HepG2 (cell line): ENCODE measurements around the gene KIAA0319L. TPM values are rescaled to one million over a fixed set of nuclear protein-coding genes. Genes with fewer than 3 reads are reported as not detected.

Source experiments
- ATAC-seq: fragments of 200-7000 bp; cut with Tn5 transposase; 3 replicates; pipeline ENCODE4 v1.9.1; 2020; ENCODE audit warnings: mild to moderate bottlenecking, moderate library complexity
- BruUV-seq: library from RNA; stranded (reverse); fragments of 400-500 nt; replicated peaks from 2 replicates; lab custom pipeline; 2021; lab: Mats Ljungman, UMichigan
- CTCF ChIA-PET: fragments of 300-600 bp; formaldehyde crosslinking; extraction: SDS; loops from one replicate; lab custom pipeline; 2021; ENCODE audit warnings: low total read pairs, inconsistent platforms, low intra/inter-chr PET ratio; lab: Yijun Ruan, JAX
- POLR2A ChIA-PET: fragments of 350-600 bp; sonication (Branson Sonifier 250); formaldehyde crosslinking; loops from one replicate; lab custom pipeline; 2020; ENCODE audit warnings: antibody characterized with exemption, inconsistent platforms; lab: Yijun Ruan, JAX
- DNase-seq: peaks from one replicate; pipeline ENCODE4 v3.0.0-alpha.2; 2015; ENCODE audit warnings: low spot score
- FAIRE-seq: peaks from 3 replicates; lab custom pipeline; 2011; peaks lifted over from hg19 to GRCh38; lab: Jason Lieb, UNC
- H2AFZ ChIP-seq: one replicate; pipeline ENCODE4 v1.6.1; 2011; ENCODE audit warnings: low read length, inconsistent platforms
- H3K27ac ChIP-seq: fragments of 300-600 bp; 3 replicates; pipeline ENCODE4 v1.8.0; 2011; ENCODE audit warnings: mixed run types, mild to moderate bottlenecking, mixed read lengths, low read length, inconsistent platforms; ENCODE audit not compliant: insufficient read depth; ENCODE audit errors: extremely low read length
- H3K27me3 ChIP-seq, 2 experiments: fragments of 200-600 bp in 1 of 2; 2 replicates in 1 of 2; 3 replicates in 1 of 2; pipeline versions ENCODE4 v1.6.0 to v1.8.0; 2011; ENCODE audit warnings: low read length in 2 of 2, mild to moderate bottlenecking in 2 of 2, moderate library complexity in 2 of 2, inconsistent platforms in 1 of 2; ENCODE audit not compliant: insufficient read depth in 2 of 2, control insufficient read depth in 1 of 2
- H3K36me3 ChIP-seq, 2 experiments: fragments of 200-600 bp in 1 of 2; replicated peaks in 1 of 2; 2 replicates in 1 of 2; 3 replicates in 1 of 2; pipeline versions ENCODE4 v1.5.1 to v1.8.0; 2011; ENCODE audit warnings: low read length in 2 of 2, inconsistent platforms in 1 of 2; ENCODE audit not compliant: insufficient read depth in 2 of 2, control insufficient read depth in 1 of 2
- H3K4me1 ChIP-seq: 2 replicates; pipeline ENCODE4 v1.5.1; 2012; ENCODE audit warnings: low read length, inconsistent platforms; ENCODE audit not compliant: insufficient read depth
- H3K4me2 ChIP-seq: 2 replicates; pipeline ENCODE4 v1.6.0; 2011; ENCODE audit warnings: low read depth, low read length, inconsistent platforms
- H3K4me3 ChIP-seq, 3 experiments: fragments of 200-600 bp in 1 of 3; sonication (generic), shearing (Covaris generic) in 1 of 3; replicated peaks in 1 of 3; 2 replicates each; pipeline ENCODE4 v1.5.1; 2011 to 2016; ENCODE audit warnings: low read length in 3 of 3, inconsistent platforms in 2 of 3, low read depth in 2 of 3, mild to moderate bottlenecking in 2 of 3, control low read depth in 1 of 3, mixed read lengths in 1 of 3; ENCODE audit not compliant: insufficient read depth in 1 of 3
- H3K79me2 ChIP-seq: one replicate; pipeline ENCODE4 v1.6.1; 2011; ENCODE audit warnings: low read length, inconsistent platforms; ENCODE audit not compliant: insufficient read depth
- H3K9ac ChIP-seq: 2 replicates; pipeline ENCODE4 v1.6.0; 2011; ENCODE audit warnings: mild to moderate bottlenecking, low read depth, low read length, inconsistent platforms; ENCODE audit not compliant: insufficient read depth
- H3K9me3 ChIP-seq: 2 replicates; pipeline ENCODE4 v1.5.1; 2012; ENCODE audit warnings: mild to moderate bottlenecking, low read length
- H4K20me1 ChIP-seq: 2 replicates; pipeline ENCODE4 v1.6.0; 2011; ENCODE audit warnings: inconsistent platforms, mild to moderate bottlenecking, low read length, moderate library complexity; ENCODE audit not compliant: insufficient read depth
- HMGA1 ChIP-seq: sonication (generic); formaldehyde crosslinking; conservative IDR thresholded peaks from 2 replicates; pipeline ENCODE4 v1.4.0; 2020; ENCODE audit warnings: missing genetic modification reagents
- HNF4A ChIP-seq: sonication (generic); formaldehyde crosslinking; IDR thresholded peaks from 2 replicates; pipeline ENCODE4 v1.4.0; 2020; ENCODE audit warnings: missing genetic modification reagents
- KDM2A ChIP-seq: sonication (generic); formaldehyde crosslinking; IDR thresholded peaks from 2 replicates; pipeline ENCODE4 v1.4.0; 2020; ENCODE audit warnings: low read depth, missing genetic modification reagents, borderline replicate concordance
- NR2F6 ChIP-seq, 2 experiments: IDR thresholded peaks; 2 replicates each; pipeline ENCODE4 v1.6.1; 2016; ENCODE audit warnings: antibody characterized with exemption in 1 of 2, mild to moderate bottlenecking in 1 of 2
- PAWR ChIP-seq: sonication (generic); formaldehyde crosslinking; IDR thresholded peaks from 2 replicates; pipeline ENCODE4 v1.4.0; 2020; ENCODE audit warnings: missing genetic modification reagents, mild to moderate bottlenecking, borderline replicate concordance
- PTBP1 ChIP-seq: fragments of 200-400 bp; formaldehyde crosslinking; IDR thresholded peaks from 2 replicates; pipeline ENCODE4 v1.6.1; 2018; ENCODE audit warnings: low read length, low read depth; ENCODE audit not compliant: poor library complexity, severe bottlenecking
- REXO4 ChIP-seq: sonication (generic); formaldehyde crosslinking; IDR thresholded peaks from 2 replicates; pipeline ENCODE4 v1.8.0; 2022; ENCODE audit warnings: missing genetic modification reagents, mild to moderate bottlenecking, borderline replicate concordance
- TCF7 ChIP-seq: sonication (generic); IDR thresholded peaks from 2 replicates; pipeline ENCODE4 v1.6.1; 2016; ENCODE audit warnings: antibody characterized with exemption, low read depth
- ZC3H13 ChIP-seq: sonication (generic); formaldehyde crosslinking; IDR thresholded peaks from 2 replicates; pipeline ENCODE4 v1.8.1; 2023; ENCODE audit warnings: mild to moderate bottlenecking, missing genetic modification reagents, moderate library complexity
- ZNF280B ChIP-seq: sonication (generic); formaldehyde crosslinking; IDR thresholded peaks from 2 replicates; pipeline ENCODE4 v1.5.0; 2020; ENCODE audit warnings: missing genetic modification reagents, mild to moderate bottlenecking, borderline replicate concordance
- ZNF383 ChIP-seq: sonication (generic); formaldehyde crosslinking; IDR thresholded peaks from 2 replicates; pipeline ENCODE4 v1.4.0; 2020; ENCODE audit warnings: missing genetic modification reagents, mild to moderate bottlenecking, borderline replicate concordance
- WGBS: methylation state at CpG from one replicate; pipeline ENCODE4 v1.1.6; 2017; ENCODE audit warnings: low lambda C conversion rate; 5-methylcytosine and 5-hydroxymethylcytosine counted together
- in situ Hi-C: cut with HindIII; loops from 2 replicates; pipeline ENCODE4 v1.10.0; 2017; ENCODE audit warnings: low pct_unique_long_range_greater_than_20kb; ENCODE audit not compliant: extremely low pct_ligation_motif_present
- intact Hi-C: fragments of 100-400 bp; cut with micrococcal nuclease; formaldehyde crosslinking; loops from one replicate; pipeline ENCODE4 v1.10.0; 2022; ENCODE audit not compliant: unreplicated experiment
- polyA plus RNA-seq, 8 experiments: library from polyadenylated mRNA; depleted of rRNA in 3 of 8; stranded (reverse) in 7 of 8; unstranded in 1 of 8; fragments of >200 nt; fragmentation: Illumina TruSeq in 4 of 8; extraction: Trizol in 4 of 8; gene quantifications; 2 replicates each; pipeline versions ENCODE4 v1.2.1 to v1.2.3, GENCODE V29; 2011 to 2016; ENCODE audit warnings: low read depth in 4 of 8, missing spikeins in 1 of 8, mixed read lengths in 1 of 8; ENCODE audit not compliant: insufficient read depth in 1 of 8
- total RNA-seq, 5 experiments: library from RNA; depleted of rRNA; stranded (reverse); fragments of >200 nt; fragmentation: Illumina TruSeq; extraction: Trizol; gene quantifications; 2 replicates each; pipeline ENCODE4 v1.2.3, GENCODE V29; 2016; ENCODE audit warnings: low read depth in 1 of 5
- TF ChIP-seq, protein P1 (sequence below): sonication (generic); formaldehyde crosslinking; IDR thresholded peaks from 2 replicates; pipeline ENCODE4 v1.4.0; 2020; ENCODE audit warnings: missing genetic modification reagents
- TF ChIP-seq, protein P2 (sequence below): sonication (generic); formaldehyde crosslinking; IDR thresholded peaks from 2 replicates; pipeline ENCODE4 v1.5.0; 2020; ENCODE audit warnings: missing genetic modification reagents

KIAA0319L gene
- total and polyA plus RNA-seq, 2 of the 13 experiments (the other 11 are each of a cell fraction or from before 2014, with no cell fraction given), result 33.4 to 82.6 TPM

DNA sequence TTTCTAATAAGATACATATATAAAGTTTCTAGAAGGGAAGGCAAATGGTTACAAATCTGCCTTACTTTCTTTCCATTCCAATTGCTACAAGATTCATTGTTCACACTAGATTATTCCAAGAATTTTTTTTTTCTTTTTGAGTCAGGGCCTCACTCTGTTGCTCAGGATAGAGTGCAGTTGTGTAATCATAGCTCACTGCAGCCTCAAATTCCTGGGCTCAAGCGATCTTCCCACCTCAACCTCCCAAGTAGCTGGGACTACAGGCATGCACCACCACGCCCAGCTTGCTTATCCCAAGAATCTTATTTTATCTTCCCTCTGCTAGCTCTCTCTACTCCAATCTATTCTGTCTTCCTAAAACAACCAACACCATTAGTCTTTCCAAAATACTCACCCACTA lies 81.8 kb downstream of the KIAA0319L start:
- POLR2A ChIA-PET, result no interaction called here
- Histone ChIP-seq H3K9ac (no peak overlapping the region), H3K9me3 (no peaks in the 10 kb centered on the region), H3K79me2 (no peaks in the 10 kb centered on the region), H3K4me3 (no peak overlapping the region), H3K27me3 (no peaks in the 10 kb centered on the region), H4K20me1 (no peaks in the 10 kb centered on the region), H3K4me2 (no peak overlapping the region), H3K36me3 (peaks cover 6 to 46% of the 10 kb centered on the region in 2 experiments; a peak in 4 of 5 replicates), H3K27ac (no peak overlapping the region), H2AFZ (no peak overlapping the region), H3K4me1 (no peaks in the 10 kb centered on the region)
- CTCF ChIA-PET, result no interaction called here
- ATAC-seq, result no peak
- BruUV-seq, result no TSS peak
- no peak for DNase-seq
- no peak for FAIRE-seq
- in situ Hi-C loops (no loop called here), intact Hi-C loops (no loop called here)
- 83% methylated on average over 2 of the region's 2 CpGs for WGBS
- TF ChIP-seq REXO4 (no peak), PTBP1 (no peak), KDM2A (CRISPR knock-in tag) (no peak), ZNF280B (CRISPR knock-in tag) (no peak), ZC3H13 (no peak), PAWR (CRISPR knock-in tag) (no peak), NR2F6 (IDR thresholded peaks at IDR 0.05) (no peak), NR2F6 (CRISPR knock-in tag; IDR thresholded peaks at IDR 0.05) (no peak), ZNF383 (no peak), HNF4A (no peak), TCF7 (no peak), HMGA1 (CRISPR knock-in tag) (no peak)
- TF ChIP-seq, protein P1, sequence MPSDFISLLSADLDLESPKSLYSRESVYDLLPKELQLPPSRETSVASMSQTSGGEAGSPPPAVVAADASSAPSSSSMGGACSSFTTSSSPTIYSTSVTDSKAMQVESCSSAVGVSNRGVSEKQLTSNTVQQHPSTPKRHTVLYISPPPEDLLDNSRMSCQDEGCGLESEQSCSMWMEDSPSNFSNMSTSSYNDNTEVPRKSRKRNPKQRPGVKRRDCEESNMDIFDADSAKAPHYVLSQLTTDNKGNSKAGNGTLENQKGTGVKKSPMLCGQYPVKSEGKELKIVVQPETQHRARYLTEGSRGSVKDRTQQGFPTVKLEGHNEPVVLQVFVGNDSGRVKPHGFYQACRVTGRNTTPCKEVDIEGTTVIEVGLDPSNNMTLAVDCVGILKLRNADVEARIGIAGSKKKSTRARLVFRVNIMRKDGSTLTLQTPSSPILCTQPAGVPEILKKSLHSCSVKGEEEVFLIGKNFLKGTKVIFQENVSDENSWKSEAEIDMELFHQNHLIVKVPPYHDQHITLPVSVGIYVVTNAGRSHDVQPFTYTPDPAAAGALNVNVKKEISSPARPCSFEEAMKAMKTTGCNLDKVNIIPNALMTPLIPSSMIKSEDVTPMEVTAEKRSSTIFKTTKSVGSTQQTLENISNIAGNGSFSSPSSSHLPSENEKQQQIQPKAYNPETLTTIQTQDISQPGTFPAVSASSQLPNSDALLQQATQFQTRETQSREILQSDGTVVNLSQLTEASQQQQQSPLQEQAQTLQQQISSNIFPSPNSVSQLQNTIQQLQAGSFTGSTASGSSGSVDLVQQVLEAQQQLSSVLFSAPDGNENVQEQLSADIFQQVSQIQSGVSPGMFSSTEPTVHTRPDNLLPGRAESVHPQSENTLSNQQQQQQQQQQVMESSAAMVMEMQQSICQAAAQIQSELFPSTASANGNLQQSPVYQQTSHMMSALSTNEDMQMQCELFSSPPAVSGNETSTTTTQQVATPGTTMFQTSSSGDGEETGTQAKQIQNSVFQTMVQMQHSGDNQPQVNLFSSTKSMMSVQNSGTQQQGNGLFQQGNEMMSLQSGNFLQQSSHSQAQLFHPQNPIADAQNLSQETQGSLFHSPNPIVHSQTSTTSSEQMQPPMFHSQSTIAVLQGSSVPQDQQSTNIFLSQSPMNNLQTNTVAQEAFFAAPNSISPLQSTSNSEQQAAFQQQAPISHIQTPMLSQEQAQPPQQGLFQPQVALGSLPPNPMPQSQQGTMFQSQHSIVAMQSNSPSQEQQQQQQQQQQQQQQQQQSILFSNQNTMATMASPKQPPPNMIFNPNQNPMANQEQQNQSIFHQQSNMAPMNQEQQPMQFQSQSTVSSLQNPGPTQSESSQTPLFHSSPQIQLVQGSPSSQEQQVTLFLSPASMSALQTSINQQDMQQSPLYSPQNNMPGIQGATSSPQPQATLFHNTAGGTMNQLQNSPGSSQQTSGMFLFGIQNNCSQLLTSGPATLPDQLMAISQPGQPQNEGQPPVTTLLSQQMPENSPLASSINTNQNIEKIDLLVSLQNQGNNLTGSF (CRISPR knock-in tag), result no peak
- TF ChIP-seq, protein P2, sequence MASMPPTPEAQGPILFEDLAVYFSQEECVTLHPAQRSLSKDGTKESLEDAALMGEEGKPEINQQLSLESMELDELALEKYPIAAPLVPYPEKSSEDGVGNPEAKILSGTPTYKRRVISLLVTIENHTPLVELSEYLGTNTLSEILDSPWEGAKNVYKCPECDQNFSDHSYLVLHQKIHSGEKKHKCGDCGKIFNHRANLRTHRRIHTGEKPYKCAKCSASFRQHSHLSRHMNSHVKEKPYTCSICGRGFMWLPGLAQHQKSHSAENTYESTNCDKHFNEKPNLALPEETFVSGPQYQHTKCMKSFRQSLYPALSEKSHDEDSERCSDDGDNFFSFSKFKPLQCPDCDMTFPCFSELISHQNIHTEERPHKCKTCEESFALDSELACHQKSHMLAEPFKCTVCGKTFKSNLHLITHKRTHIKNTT, result no peak
